SK-N-SH (cell line): ENCODE results near the gene ADAMTS3. TPM values are rescaled to one million over a fixed set of nuclear protein-coding genes. Genes with fewer than 3 reads are reported as not detected.

ENCODE experiments used
- CTCF ChIA-PET: fragments of 300-600, 350-600 bp; formaldehyde crosslinking; extraction: SDS; loops from one replicate; lab custom pipeline; 2021; lab: Yijun Ruan, JAX
- POLR2A ChIA-PET: fragments of 350-600 bp; sonication (Branson Sonifier 250); formaldehyde crosslinking; extraction: SDS; loops from one replicate; lab custom pipeline; 2020; ENCODE audit warnings: antibody characterized with exemption, inconsistent platforms; lab: Yijun Ruan, JAX
- DNase-seq: peaks from one replicate; pipeline ENCODE4 v3.0.0; 2012
- H2AFZ ChIP-seq: fragments of 200-600 bp; sonication (generic); 2 replicates; pipeline ENCODE4 v1.8.1; 2016; ENCODE audit warnings: antibody characterized with exemption, mild to moderate bottlenecking, low read depth
- H3F3A ChIP-seq: fragments of 200-600 bp; sonication (generic); replicated peaks from 2 replicates; pipeline ENCODE3; 2016; ENCODE audit warnings: antibody characterized with exemption, mild to moderate bottlenecking; ENCODE audit not compliant: insufficient read depth
- H3K27ac ChIP-seq, 2 experiments: fragments of 200-500 bp in 1 of 2; fragments of 200-600 bp in 1 of 2; sonication (Bioruptor generic) in 1 of 2; sonication (generic), shearing (Covaris generic) in 1 of 2; 2 replicates each; pipeline versions ENCODE4 v1.5.1 to v1.6.1; 2014 to 2016; ENCODE audit warnings: low read depth in 2 of 2, inconsistent platforms in 1 of 2, low read length in 1 of 2, mild to moderate bottlenecking in 1 of 2, mixed read lengths in 1 of 2
- H3K27me3 ChIP-seq: fragments of 200-600 bp; sonication (generic), shearing (Covaris generic); 2 replicates; pipeline ENCODE4 v1.6.1; 2016; ENCODE audit warnings: mixed run types; ENCODE audit not compliant: insufficient read depth
- H3K36me3 ChIP-seq, 2 experiments: fragments of 200-500 bp in 1 of 2; fragments of 200-600 bp in 1 of 2; sonication (Bioruptor generic) in 1 of 2; sonication (generic) in 1 of 2; replicated peaks in 1 of 2; 2 replicates each; pipeline versions ENCODE3 to v1.5.1; 2014 to 2016; ENCODE audit warnings: low read length in 1 of 2, mild to moderate bottlenecking in 1 of 2; ENCODE audit not compliant: insufficient read depth in 2 of 2, control insufficient read depth in 1 of 2
- H3K4me1 ChIP-seq, 2 experiments: fragments of 200-500 bp in 1 of 2; fragments of 200-600 bp in 1 of 2; sonication (Bioruptor generic) in 1 of 2; sonication (generic), shearing (Covaris generic) in 1 of 2; 2 replicates each; pipeline versions ENCODE4 v1.5.1 to v1.6.1; 2014 to 2016; ENCODE audit warnings: low read depth in 1 of 2, low read length in 1 of 2, mixed run types in 1 of 2; ENCODE audit not compliant: insufficient read depth in 2 of 2, control insufficient read depth in 1 of 2
- H3K4me2 ChIP-seq: fragments of 200-600 bp; sonication (generic), shearing (Covaris generic); 2 replicates; pipeline ENCODE4 v1.6.1; 2017; ENCODE audit warnings: mixed run types
- H3K4me3 ChIP-seq, 2 experiments: fragments of 200-500 bp in 1 of 2; fragments of 200-600 bp in 1 of 2; sonication (Bioruptor generic) in 1 of 2; sonication (generic), shearing (Covaris generic) in 1 of 2; 2 replicates each; pipeline versions ENCODE4 v1.5.1 to v1.8.1; 2014 to 2016; ENCODE audit warnings: low read depth in 2 of 2, inconsistent platforms in 1 of 2, low read length in 1 of 2, mild to moderate bottlenecking in 1 of 2, mixed read lengths in 1 of 2, moderate library complexity in 1 of 2
- H3K79me2 ChIP-seq: fragments of 200-600 bp; sonication (generic); 2 replicates; pipeline ENCODE4 v1.8.1; 2017; ENCODE audit warnings: mild to moderate bottlenecking; ENCODE audit not compliant: insufficient read depth
- H3K9ac ChIP-seq: fragments of 200-600 bp; sonication (generic); 2 replicates; pipeline ENCODE4 v1.6.1; 2017; ENCODE audit warnings: mixed run types
- H3K9me2 ChIP-seq: fragments of 200-600 bp; sonication (generic); 2 replicates; pipeline ENCODE4 v1.6.1; 2017; ENCODE audit warnings: mixed run types
- H3K9me3 ChIP-seq: fragments of 200-600 bp; sonication (generic); 2 replicates; pipeline ENCODE4 v1.6.1; 2017; ENCODE audit warnings: mixed run types, mild to moderate bottlenecking, moderate library complexity
- H4K20me1 ChIP-seq: fragments of 200-600 bp; sonication (generic); 2 replicates; pipeline ENCODE4 v1.6.1; 2017; ENCODE audit warnings: mild to moderate bottlenecking, mixed run types; ENCODE audit not compliant: insufficient read depth
- CHD2 ChIP-seq: fragments of 150-350 bp; IDR thresholded peaks from 2 replicates; pipeline ENCODE4 v1.6.1; 2018; ENCODE audit warnings: low read length; ENCODE audit not compliant: partially characterized antibody
- ELF1 ChIP-seq: IDR thresholded peaks from 2 replicates; pipeline ENCODE4 v1.4.0; 2012
- EP300 ChIP-seq, 2 experiments: IDR thresholded peaks; 2 replicates each; pipeline versions ENCODE4 v1.4.0 to v1.6.1; 2012; ENCODE audit warnings: borderline replicate concordance in 1 of 2, low read depth in 1 of 2, low read length in 1 of 2
- NRF1 ChIP-seq: IDR thresholded peaks from 2 replicates; pipeline ENCODE4 v1.6.1; 2012; ENCODE audit warnings: low read depth, mild to moderate bottlenecking, low read length
- POLR2AphosphoS5 ChIP-seq: IDR thresholded peaks from 2 replicates; pipeline ENCODE4 v1.6.1; 2012; ENCODE audit warnings: low read depth, low read length
- RCOR1 ChIP-seq: fragments of 150-350 bp; IDR thresholded peaks from 2 replicates; pipeline ENCODE4 v1.6.1; 2017; ENCODE audit warnings: antibody characterized with exemption, low read length
- RFX5 ChIP-seq: IDR thresholded peaks from 2 replicates; pipeline ENCODE4 v1.6.1; 2012; ENCODE audit warnings: mild to moderate bottlenecking, improper control_type of control experiment, low read length
- RXRA ChIP-seq: IDR thresholded peaks from 2 replicates; pipeline ENCODE4 v1.4.0; 2012; ENCODE audit warnings: low read depth, mild to moderate bottlenecking, borderline replicate concordance
- TAF1 ChIP-seq: IDR thresholded peaks from 2 replicates; pipeline ENCODE4 v1.6.1; 2012; ENCODE audit warnings: low read depth, mild to moderate bottlenecking, low read length, moderate library complexity, borderline replicate concordance
- TEAD4 ChIP-seq: IDR thresholded peaks from 2 replicates; pipeline ENCODE4 v1.4.0; 2012; ENCODE audit warnings: mild to moderate bottlenecking, borderline replicate concordance; ENCODE audit not compliant: insufficient read depth
- USF1 ChIP-seq: IDR thresholded peaks from 2 replicates; pipeline ENCODE4 v1.4.0; 2012; ENCODE audit warnings: low read depth, borderline replicate concordance
- WGBS: methylation state at CpG from one replicate; pipeline ENCODE4 v1.1.6; 2017; ENCODE audit warnings: low lambda C conversion rate; 5-methylcytosine and 5-hydroxymethylcytosine counted together
- polyA plus RNA-seq, 3 experiments: library from polyadenylated mRNA; depleted of rRNA; stranded (reverse); fragments of >200 nt; gene quantifications; 2 replicates each; pipeline ENCODE4 v1.2.3, GENCODE V29; 2012
- TF ChIP-seq, protein P1 (sequence below): fragments of 200-600 bp; sonication (generic); IDR thresholded peaks from 2 replicates; pipeline ENCODE4 v1.6.1; 2017; ENCODE audit warnings: antibody characterized with exemption, mild to moderate bottlenecking, moderate library complexity
- TF ChIP-seq, protein P2 (sequence below): IDR thresholded peaks from 2 replicates; pipeline ENCODE4 v1.4.0; 2012; ENCODE audit warnings: low read depth
- TF ChIP-seq, protein P3 (sequence below): IDR thresholded peaks from 2 replicates; pipeline ENCODE4 v1.6.1; 2012; ENCODE audit warnings: mild to moderate bottlenecking, low read depth, low read length, moderate library complexity
- TF ChIP-seq, protein P4 (sequence below): IDR thresholded peaks from 2 replicates; pipeline ENCODE4; 2012

Gene ADAMTS3
- polyA plus RNA-seq, 1 of the 3 experiments (the other 2 are of a cell fraction): 0.99 TPM

DNA sequence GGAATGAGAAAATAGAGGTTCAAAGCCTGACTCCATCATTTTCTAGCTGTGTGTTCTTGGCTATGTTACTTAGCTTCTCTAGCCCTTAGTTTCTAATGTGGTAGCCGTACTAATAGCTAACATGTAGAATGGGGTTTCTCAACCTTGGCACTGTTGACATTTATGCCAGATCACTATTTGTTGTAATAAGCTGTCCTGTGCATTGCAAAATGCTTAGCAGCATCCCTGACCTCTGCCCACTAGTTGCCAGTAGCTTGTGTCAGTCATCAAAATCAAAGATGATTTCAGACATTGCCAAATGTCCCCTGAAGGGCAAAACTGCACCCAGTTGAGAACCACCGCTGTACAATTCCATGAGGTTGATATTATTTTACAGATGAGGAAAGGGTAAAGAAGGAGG is 18.3 kb upstream of the ADAMTS3 start:
- Histone ChIP-seq H3K4me2 (no peak overlapping the region), H3K9ac (no peak overlapping the region), H3K79me2 (no peaks in the 10 kb centered on the region), H3K4me1 (peaks cover 0 to 11% of the 10 kb centered on the region in 2 experiments; a peak in 2 of 4 replicates), H3K27ac (no peak overlapping the region), H3K9me3 (no peaks in the 10 kb centered on the region), H3K9me2 (no peaks in the 10 kb centered on the region), H3K36me3 (no peaks in the 10 kb centered on the region), H3K4me3 (no peak overlapping the region), H2AFZ (no peak overlapping the region), H3K27me3 (no peaks in the 10 kb centered on the region), H4K20me1 (no peaks in the 10 kb centered on the region), H3F3A (no peaks in the 10 kb centered on the region)
- ChIA-PET POLR2A (no interaction called here), CTCF (no interaction called here)
- no peak for DNase-seq
- no peak for TF ChIP-seq EP300 (IDR thresholded peaks at IDR 0.05; ENCODE audit: borderline replicate concordance in 1 of 2, low read depth in 1 of 2, low read length in 1 of 2)
- TF ChIP-seq RXRA: no peak
- TF ChIP-seq POLR2AphosphoS5: no peak
- TF ChIP-seq, protein P1, sequence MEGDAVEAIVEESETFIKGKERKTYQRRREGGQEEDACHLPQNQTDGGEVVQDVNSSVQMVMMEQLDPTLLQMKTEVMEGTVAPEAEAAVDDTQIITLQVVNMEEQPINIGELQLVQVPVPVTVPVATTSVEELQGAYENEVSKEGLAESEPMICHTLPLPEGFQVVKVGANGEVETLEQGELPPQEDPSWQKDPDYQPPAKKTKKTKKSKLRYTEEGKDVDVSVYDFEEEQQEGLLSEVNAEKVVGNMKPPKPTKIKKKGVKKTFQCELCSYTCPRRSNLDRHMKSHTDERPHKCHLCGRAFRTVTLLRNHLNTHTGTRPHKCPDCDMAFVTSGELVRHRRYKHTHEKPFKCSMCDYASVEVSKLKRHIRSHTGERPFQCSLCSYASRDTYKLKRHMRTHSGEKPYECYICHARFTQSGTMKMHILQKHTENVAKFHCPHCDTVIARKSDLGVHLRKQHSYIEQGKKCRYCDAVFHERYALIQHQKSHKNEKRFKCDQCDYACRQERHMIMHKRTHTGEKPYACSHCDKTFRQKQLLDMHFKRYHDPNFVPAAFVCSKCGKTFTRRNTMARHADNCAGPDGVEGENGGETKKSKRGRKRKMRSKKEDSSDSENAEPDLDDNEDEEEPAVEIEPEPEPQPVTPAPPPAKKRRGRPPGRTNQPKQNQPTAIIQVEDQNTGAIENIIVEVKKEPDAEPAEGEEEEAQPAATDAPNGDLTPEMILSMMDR: no peak
- no peak for TF ChIP-seq CHD2
- no peak for TF ChIP-seq NRF1
- TF ChIP-seq ELF1: no peak
- TF ChIP-seq RFX5: no peak
- TF ChIP-seq TEAD4: no peak
- TF ChIP-seq, protein P2, sequence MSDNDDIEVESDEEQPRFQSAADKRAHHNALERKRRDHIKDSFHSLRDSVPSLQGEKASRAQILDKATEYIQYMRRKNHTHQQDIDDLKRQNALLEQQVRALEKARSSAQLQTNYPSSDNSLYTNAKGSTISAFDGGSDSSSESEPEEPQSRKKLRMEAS: no peak
- TF ChIP-seq, protein P3, sequence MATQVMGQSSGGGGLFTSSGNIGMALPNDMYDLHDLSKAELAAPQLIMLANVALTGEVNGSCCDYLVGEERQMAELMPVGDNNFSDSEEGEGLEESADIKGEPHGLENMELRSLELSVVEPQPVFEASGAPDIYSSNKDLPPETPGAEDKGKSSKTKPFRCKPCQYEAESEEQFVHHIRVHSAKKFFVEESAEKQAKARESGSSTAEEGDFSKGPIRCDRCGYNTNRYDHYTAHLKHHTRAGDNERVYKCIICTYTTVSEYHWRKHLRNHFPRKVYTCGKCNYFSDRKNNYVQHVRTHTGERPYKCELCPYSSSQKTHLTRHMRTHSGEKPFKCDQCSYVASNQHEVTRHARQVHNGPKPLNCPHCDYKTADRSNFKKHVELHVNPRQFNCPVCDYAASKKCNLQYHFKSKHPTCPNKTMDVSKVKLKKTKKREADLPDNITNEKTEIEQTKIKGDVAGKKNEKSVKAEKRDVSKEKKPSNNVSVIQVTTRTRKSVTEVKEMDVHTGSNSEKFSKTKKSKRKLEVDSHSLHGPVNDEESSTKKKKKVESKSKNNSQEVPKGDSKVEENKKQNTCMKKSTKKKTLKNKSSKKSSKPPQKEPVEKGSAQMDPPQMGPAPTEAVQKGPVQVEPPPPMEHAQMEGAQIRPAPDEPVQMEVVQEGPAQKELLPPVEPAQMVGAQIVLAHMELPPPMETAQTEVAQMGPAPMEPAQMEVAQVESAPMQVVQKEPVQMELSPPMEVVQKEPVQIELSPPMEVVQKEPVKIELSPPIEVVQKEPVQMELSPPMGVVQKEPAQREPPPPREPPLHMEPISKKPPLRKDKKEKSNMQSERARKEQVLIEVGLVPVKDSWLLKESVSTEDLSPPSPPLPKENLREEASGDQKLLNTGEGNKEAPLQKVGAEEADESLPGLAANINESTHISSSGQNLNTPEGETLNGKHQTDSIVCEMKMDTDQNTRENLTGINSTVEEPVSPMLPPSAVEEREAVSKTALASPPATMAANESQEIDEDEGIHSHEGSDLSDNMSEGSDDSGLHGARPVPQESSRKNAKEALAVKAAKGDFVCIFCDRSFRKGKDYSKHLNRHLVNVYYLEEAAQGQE: no peak
- TF ChIP-seq, protein P4, sequence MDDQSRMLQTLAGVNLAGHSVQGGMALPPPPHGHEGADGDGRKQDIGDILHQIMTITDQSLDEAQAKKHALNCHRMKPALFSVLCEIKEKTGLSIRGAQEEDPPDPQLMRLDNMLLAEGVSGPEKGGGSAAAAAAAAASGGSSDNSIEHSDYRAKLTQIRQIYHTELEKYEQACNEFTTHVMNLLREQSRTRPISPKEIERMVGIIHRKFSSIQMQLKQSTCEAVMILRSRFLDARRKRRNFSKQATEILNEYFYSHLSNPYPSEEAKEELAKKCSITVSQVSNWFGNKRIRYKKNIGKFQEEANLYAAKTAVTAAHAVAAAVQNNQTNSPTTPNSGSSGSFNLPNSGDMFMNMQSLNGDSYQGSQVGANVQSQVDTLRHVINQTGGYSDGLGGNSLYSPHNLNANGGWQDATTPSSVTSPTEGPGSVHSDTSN: no peak
- no peak for TF ChIP-seq RCOR1
- no peak for TF ChIP-seq USF1
- TF ChIP-seq TAF1: no peak
- 76% methylated on average over 2 of the region's 2 CpGs for WGBS
